Large intestine (tissue), 3 donors: ENCODE results near the gene DNAJB12. TPM values are rescaled to one million over a fixed set of nuclear protein-coding genes. Genes with fewer than 3 reads are reported as not detected.

ENCODE experiments used
- DNase-seq, 2 donors: peaks; one replicate each; pipeline versions ENCODE4 v3.0.0 to v3.0.0-alpha.2; 2013
- H3K27ac ChIP-seq: one replicate; pipeline ENCODE4 v1.5.1; 2013; ENCODE audit warnings: low read length
- H3K27me3 ChIP-seq: 2 replicates; pipeline ENCODE4 v1.6.1; 2013; ENCODE audit warnings: low read length; ENCODE audit not compliant: control insufficient read depth, insufficient read depth
- H3K36me3 ChIP-seq: 2 replicates; pipeline ENCODE4 v1.6.1; 2013; ENCODE audit warnings: low read length; ENCODE audit not compliant: control insufficient read depth, insufficient read depth
- H3K4me1 ChIP-seq: one replicate; pipeline ENCODE4 v1.6.1; 2013; ENCODE audit warnings: low read length; ENCODE audit not compliant: control insufficient read depth, insufficient read depth
- H3K4me3 ChIP-seq: one replicate; pipeline ENCODE4 v1.5.1; 2013; ENCODE audit warnings: low read length
- H3K9me3 ChIP-seq: one replicate; pipeline ENCODE4 v1.6.1; 2013; ENCODE audit warnings: mild to moderate bottlenecking, low read depth, low read length, moderate library complexity; ENCODE audit not compliant: control insufficient read depth
- WGBS: methylation state at CpG from one replicate; pipeline ENCODE4 v1.1.5; 2013; ENCODE audit warnings: low lambda C conversion rate; ENCODE audit not compliant: insufficient coverage; 5-methylcytosine and 5-hydroxymethylcytosine counted together
- polyA plus RNA-seq: library from polyadenylated mRNA; unstranded; fragments of 120-200 nt; gene quantifications from one replicate; pipeline ENCODE4 v1.2.1, GENCODE V29; 2013

DNAJB12 gene
- polyA plus RNA-seq, 1 donor: 35.3 TPM

- no peaks in the 10 kb centered on the region for H3K9me3 ChIP-seq
- H3K27ac ChIP-seq: no peak overlapping the region
- peaks cover 41% of the 10 kb centered on the region for H3K4me1 ChIP-seq
- no peak overlapping the region for H3K4me3 ChIP-seq
- H3K36me3 ChIP-seq: no peaks in the 10 kb centered on the region
- WGBS: no CpG with 5 or more reads among the region's 3 CpGs
- no peak for DNase-seq
- H3K27me3 ChIP-seq: no peaks in the 10 kb centered on the region
Observed at GRCh38 chr10:72316386-72316700, 38.4 kb downstream of the DNAJB12 start.

GRCh38 chr10:72315611-72316385 is 38.9 kb downstream of the DNAJB12 start:
- DNase-seq: peak in 1 of 2 donors; percentile 72
- Histone ChIP-seq H3K36me3 (no peaks in the 10 kb centered on the region), H3K4me1 (peaks cover 36% of the 10 kb centered on the region), H3K27ac (peak overlapping the region; percentile 22), H3K27me3 (no peaks in the 10 kb centered on the region), H3K4me3 (no peak overlapping the region), H3K9me3 (no peaks in the 10 kb centered on the region)
- WGBS: no CpG with 5 or more reads among the region's 2 CpGs

- Histone ChIP-seq H3K27ac (peak overlapping the region; percentile 22), H3K4me1 (peaks cover 30% of the 10 kb centered on the region), H3K36me3 (no peaks in the 10 kb centered on the region), H3K9me3 (no peaks in the 10 kb centered on the region), H3K4me3 (no peak overlapping the region), H3K27me3 (no peaks in the 10 kb centered on the region)
- DNase-seq: no peak
- 89% methylated on average over 3 of the region's 7 CpGs for WGBS
Observed at GRCh38 chr10:72315054-72315453, 39.7 kb downstream of the DNAJB12 start.

- peaks cover 33% of the 10 kb centered on the region for H3K4me1 ChIP-seq
Observed at GRCh38 chr10:72314263-72314662, 40.5 kb downstream of the DNAJB12 start.

GRCh38 chr10:72312865-72313391 is 41.8 kb downstream of the DNAJB12 start:
- WGBS: 100% methylated on average over 2 of the region's 8 CpGs
- H3K9me3 ChIP-seq: no peaks in the 10 kb centered on the region
- peaks cover 40% of the 10 kb centered on the region for H3K4me1 ChIP-seq
- DNase-seq: no peak
- H3K36me3 ChIP-seq: no peaks in the 10 kb centered on the region
- H3K27me3 ChIP-seq: no peaks in the 10 kb centered on the region
- no peak overlapping the region for H3K4me3 ChIP-seq
- H3K27ac ChIP-seq: no peak overlapping the region

More at GRCh38 chr10:72314263-72314662, 40.5 kb downstream of the DNAJB12 start:
- Histone ChIP-seq H3K36me3 (no peaks in the 10 kb centered on the region), H3K27ac (no peak overlapping the region), H3K9me3 (no peaks in the 10 kb centered on the region), H3K27me3 (no peaks in the 10 kb centered on the region), H3K4me3 (no peak overlapping the region)
- DNase-seq: no peak
- no CpG with 5 or more reads among the region's 7 CpGs for WGBS

- no peaks in the 10 kb centered on the region for H3K27me3 ChIP-seq
- WGBS: no CpG with 5 or more reads among the region's 7 CpGs
- no peaks in the 10 kb centered on the region for H3K36me3 ChIP-seq
- H3K27ac ChIP-seq: no peak overlapping the region
- H3K9me3 ChIP-seq: no peaks in the 10 kb centered on the region
- no peak for DNase-seq
- H3K4me3 ChIP-seq: no peak overlapping the region
- H3K4me1 ChIP-seq: peaks cover 40% of the 10 kb centered on the region
Observed at GRCh38 chr10:72311667-72312066, 43.1 kb downstream of the DNAJB12 start.

- peaks cover 30% of the 10 kb centered on the region for H3K4me1 ChIP-seq
- H3K36me3 ChIP-seq: no peaks in the 10 kb centered on the region
- no peaks in the 10 kb centered on the region for H3K9me3 ChIP-seq
- H3K27me3 ChIP-seq: no peaks in the 10 kb centered on the region
- H3K27ac ChIP-seq: no peak overlapping the region
- no peak for DNase-seq
- 100% methylated on average over 2 of the region's 4 CpGs for WGBS
- H3K4me3 ChIP-seq: no peak overlapping the region
Observed at GRCh38 chr10:72310636-72311035, 44.1 kb downstream of the DNAJB12 start.

- H3K27ac ChIP-seq: no peak overlapping the region
- no peaks in the 10 kb centered on the region for H3K36me3 ChIP-seq
- no peaks in the 10 kb centered on the region for H3K27me3 ChIP-seq
- no peak overlapping the region for H3K4me3 ChIP-seq
- WGBS: no CpG with 5 or more reads among the region's 11 CpGs
- no peaks in the 10 kb centered on the region for H3K9me3 ChIP-seq
- no peak for DNase-seq
- peaks cover 26% of the 10 kb centered on the region for H3K4me1 ChIP-seq
Observed at GRCh38 chr10:72310241-72310633, 44.5 kb downstream of the DNAJB12 start.

- DNase-seq: peak; percentile 70 to 85
- Histone ChIP-seq H3K4me3 (no peak overlapping the region), H3K36me3 (no peaks in the 10 kb centered on the region), H3K9me3 (no peaks in the 10 kb centered on the region), H3K27ac (peak overlapping the region; percentile 74), H3K27me3 (no peaks in the 10 kb centered on the region), H3K4me1 (peaks cover 25% of the 10 kb centered on the region)
- WGBS: no CpG with 5 or more reads among the region's 21 CpGs
Observed at GRCh38 chr10:72309290-72310240, 45.2 kb downstream of the DNAJB12 start.

- H3K4me3 ChIP-seq: no peak overlapping the region
- no peaks in the 10 kb centered on the region for H3K36me3 ChIP-seq
- H3K27ac ChIP-seq: peak overlapping the region; percentile 74
- H3K4me1 ChIP-seq: peaks cover 25% of the 10 kb centered on the region
- H3K27me3 ChIP-seq: no peaks in the 10 kb centered on the region
- no CpG with 5 or more reads among the region's 7 CpGs for WGBS
- DNase-seq: peak; percentile 92 to 96
- H3K9me3 ChIP-seq: no peaks in the 10 kb centered on the region
Observed at GRCh38 chr10:72308320-72308987, 46.3 kb downstream of the DNAJB12 start.
